Measurements from ENCODE around the gene IARS1.
A peak's percentile ranks its signal among the peaks of the same experiment; 100 is the strongest.

IARS1 gene

DNA sequence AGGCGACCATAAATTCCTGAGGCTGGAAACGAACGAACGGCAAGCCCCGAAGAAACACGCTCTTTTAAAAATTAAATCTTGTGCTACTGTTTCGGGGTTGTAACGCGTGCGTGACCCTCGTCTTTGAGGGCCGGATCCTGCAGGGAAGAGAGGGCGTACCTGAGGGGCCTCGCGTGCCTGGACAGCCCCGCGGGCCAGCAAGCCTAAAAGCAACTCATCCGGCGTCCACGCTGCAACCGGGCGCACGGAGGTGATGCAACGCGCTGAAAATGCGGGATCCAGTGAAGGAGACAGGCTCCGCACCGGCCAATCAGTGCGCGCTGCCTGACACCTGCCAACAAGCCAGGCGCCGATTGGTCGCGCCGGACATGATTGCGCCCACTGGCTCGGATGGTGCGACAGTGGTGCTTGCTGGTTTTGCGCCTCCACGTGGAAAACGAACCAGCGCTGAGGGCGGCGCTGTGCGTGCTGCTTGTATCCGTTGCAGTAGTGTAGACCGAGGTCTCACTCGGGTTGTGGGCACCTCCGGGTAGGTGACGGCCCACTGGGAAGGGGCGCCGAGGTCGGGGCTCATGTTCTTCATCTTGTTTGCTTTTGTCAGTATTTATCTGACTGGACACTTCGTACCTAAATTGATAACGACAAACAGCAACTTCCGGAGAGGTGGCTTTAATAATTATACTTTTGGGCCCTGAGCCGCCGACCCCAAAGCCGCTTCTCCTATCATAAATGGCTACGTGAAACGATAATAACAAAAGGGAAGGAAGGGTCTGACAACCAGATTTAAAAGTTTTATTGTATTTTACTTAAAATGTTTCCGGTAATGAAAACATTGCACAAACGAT lies at the start of gene IARS1:
IARS1 (minus strand) TSS at position 246 of the 845 bp plus-strand sequence. CDS start 4,278 bp downstream, outside the sequence.
- DNase-seq: peak; percentile 99

DNA sequence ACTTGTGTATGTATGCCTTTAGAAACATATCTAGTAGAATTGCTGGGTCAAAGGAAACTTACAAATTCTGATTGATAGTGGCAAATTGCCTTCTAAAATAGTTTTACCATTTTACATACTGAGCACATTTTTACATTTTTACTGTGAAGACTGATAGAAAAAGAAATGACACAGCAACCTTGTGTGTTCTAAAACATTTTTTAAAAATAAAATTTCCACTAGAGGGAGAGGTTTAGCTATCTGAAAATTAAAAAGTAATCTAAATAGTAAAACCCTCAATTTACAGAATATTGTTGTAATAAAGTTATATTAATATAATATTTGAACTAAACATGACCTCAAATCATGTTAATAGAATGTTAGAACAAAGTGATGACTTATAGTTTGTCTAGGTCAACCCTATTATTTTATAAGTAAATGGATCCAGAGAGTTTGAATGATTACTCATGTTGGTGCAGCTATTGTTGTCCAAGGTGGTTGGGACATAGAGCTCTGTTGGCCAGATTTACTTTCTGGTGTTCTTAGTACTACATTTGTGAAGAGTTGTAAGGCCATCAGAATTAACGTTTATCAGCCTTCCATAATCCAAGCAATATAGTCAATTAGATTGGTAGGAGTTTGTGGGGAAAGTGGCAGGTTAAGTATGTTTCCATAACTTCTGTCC lies 49.5 kb upstream of the IARS1 start:
- no peak for DNase-seq

DNA sequence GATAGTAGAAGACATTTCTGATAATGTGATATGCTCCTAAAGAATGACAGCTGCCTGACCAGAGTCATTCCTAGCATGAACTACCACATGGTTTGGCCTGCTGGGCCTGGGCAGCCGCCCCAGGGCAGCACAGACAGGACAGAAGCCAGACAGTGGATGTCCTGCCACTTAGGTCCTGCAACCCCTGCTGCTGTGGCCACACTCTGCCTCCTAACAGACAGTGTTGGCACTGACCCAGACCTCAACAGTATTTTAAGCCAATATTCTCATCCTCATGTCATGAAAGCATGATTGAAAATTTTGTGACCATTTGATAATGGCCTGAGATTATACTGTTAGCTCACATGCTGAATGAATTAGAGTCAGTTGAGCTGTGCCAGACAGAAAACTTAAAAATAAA lies 48.1 kb upstream of the IARS1 start:
- no peak for DNase-seq

DNA sequence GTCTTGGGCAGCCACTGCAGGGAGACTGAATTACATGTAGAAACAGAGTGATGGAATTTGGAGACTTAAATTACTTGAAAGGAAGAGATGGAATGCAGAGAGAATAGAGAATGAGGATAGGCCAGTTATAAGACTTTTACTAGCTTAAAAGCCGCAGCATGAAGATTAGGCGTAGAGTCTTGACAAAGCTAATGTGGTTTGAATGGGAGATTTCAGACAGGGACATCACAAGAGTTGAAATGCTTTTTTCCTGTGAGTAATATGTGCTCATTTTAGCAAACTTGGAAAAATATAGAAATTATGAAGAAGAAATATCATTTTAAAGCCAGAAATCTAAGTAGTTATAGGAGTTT lies 39.8 kb upstream of the IARS1 start:
- DNase-seq: no peak

DNA sequence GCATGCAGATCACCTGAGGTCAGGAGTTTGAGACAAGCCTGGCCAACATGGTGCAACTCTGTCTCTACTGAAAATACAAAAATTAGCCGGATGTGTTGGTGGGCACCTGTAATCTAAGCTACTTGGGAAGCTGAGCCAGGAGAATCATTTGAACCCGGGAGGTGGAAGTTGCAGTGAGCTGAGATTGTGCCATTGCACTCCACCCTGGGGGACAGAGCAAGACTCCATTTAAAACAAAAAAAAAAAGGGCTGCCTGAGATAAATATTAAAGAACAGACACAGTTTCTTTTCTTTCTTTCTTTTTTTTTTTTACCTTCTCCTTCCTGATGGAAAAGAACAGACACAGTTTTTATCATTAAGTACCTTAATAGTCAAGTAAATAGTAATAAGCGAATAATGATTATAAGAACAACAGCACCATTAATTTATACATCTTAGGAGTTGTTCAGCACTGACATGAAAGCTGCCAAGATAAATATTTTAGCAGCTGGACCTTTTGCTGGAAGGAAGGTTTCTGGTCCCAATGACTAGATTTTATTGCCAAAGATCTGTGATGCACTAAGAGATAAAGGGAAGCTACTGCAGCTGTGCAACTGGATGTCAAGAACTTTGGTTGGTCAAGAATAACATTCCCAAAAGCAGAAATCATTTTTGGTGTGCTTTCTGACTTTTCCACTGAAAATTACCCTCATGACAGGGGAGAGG lies 39.2 kb upstream of the IARS1 start:
- DNase-seq: no peak

DNA sequence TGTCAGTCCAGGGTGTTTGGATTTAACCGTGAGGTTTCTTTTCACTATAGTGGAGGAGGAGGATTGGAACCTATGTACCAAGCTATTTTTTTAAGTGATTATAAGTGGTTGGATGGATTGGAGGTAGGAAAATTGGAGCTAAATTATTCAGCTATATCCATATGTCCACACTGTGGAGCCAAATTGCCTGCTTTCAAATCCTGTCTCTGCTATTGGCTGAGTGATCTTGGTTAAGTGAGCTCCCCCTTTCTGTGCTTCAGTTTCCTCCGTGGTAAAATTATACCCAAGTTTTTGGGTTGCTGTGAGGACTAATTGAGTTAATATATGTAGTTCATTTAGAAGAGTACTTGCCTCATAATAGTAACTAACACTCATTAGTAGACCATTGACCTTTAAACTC lies 34.7 kb upstream of the IARS1 start:
- no peak for DNase-seq

DNA sequence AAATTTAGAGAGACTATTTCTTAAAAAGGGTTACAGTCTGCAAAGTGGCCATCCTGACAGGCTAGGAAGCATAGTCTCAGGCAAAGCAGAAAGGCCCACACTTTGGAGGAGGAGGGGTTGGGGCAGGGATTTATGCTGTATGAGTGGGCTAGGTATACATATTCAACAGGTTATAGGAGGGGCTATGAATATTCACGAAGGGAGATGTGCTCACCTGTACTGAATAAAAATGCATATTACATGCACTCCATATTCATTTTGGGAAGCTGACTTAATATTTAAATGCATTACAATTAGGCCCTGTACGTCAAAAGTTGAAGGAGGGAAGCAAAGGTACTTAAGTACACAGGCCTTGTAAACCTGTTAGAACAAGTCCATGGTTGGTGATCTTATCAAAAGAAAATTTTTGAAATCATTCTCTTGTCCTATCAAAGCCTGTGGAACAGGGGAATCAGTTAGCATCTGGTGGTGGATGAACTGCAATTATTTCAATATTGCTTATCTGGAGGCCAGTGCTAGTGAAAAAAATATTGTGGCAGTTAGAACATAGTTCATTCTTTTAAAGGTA lies 33.9 kb upstream of the IARS1 start:
- DNase-seq: no peak

DNA sequence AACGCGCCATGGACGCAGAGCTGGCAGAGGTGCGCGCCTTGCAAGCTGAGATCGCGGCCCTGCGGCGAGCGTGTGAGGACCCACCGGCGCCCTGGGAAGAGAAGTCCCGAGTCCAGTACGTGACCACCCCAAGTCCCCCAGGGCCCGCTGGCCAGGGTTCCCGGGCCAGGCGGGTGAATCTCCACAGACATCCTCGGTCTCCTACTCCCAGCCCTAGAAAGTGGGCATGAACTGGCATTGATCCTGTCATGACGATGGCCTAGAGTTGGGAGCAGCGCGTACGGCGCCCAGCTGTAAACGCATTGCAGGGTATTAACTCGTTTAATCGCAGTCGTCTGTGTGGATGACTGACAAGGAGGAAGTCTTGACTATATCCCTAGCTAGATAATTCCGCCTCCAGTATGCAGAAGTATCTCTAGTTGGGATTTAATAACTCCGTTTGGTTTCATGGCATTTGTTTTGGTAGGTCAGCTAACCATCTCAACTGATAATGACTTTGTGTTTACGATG lies 32.5 kb upstream of the IARS1 start:
- DNase-seq: no peak

DNA sequence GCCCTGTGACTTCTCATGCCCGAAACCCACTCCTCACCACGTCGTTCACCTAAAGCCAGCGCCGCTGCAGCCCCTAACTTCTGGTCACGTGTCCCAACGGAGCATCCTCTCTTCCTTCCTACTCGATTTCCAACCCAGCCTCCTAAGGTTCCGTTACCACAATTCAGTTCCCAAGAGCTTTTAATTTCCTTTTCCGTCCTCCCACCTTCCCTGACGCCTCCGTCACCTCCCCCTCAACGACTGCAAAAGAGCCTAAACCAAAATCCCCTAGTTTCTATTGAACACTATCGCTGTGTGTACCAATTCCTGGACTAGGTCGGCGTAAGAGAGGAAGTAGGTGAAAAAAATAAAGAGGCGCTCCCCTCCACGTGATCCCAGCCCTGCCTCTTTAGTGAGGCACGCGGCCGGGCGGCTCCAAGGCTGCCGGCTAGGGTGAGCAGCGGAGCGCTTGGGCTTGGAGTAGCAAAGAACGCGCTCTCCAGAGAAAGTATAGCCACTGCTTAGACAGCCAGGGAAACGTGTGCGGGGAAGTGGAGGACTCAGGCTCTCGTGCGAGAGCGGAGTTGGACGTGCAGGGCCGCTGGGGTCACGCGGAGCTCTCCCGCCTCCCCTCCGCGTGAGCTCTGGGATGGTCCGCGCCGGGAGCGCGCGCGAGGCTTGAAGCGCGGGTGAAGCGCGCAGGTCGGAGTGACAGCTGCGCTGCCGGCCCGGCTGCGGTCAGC lies 31.9 kb upstream of the IARS1 start, which contains the start of the genes CENPP and NOL8:
CENPP (plus strand) TSS at position 685 of the 722 bp plus-strand sequence.
NOL8 (minus strand) TSS at position 82 of the 722 bp plus-strand sequence. CDS start 1,189 bp downstream, outside the sequence.
- peak; percentile 79 for DNase-seq

DNA sequence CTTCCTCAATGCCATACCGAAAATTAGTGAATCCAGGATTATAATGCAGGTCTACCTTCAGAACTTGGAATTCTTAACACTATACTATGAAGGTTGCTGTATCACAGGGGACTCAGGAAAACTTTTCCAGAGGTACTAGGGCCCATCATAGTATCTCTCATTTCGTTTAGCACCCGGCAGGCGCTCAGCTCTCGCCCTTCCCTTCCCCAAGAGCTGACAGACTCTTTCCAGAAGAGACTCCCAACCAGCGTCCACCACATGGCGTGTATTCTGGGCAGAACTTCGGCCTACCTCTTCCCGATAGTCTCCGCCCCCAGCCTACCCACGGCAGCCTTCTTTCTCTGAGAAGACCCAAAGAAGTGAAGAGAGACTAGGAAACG lies 31.4 kb upstream of the IARS1 start:
- no peak for DNase-seq

DNA sequence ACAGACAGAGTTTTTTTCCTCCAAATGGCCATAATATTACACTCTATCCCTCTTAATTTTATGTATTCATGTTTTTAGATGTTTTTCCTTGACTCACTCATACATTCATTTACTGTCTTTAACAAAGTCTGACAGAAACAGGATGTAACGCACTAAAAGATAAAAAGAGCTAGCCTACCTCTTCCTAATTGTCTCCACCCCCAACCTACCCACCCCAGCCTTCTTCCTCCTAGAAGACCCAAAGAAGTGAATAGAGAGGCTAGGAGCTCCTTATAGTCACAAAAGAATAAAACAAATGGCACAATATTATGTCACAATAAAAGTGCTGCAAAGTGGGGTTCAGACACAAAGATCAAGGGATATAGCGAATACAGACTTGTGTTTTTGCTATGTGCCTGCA lies 30.9 kb upstream of the IARS1 start:
- DNase-seq: no peak

DNA sequence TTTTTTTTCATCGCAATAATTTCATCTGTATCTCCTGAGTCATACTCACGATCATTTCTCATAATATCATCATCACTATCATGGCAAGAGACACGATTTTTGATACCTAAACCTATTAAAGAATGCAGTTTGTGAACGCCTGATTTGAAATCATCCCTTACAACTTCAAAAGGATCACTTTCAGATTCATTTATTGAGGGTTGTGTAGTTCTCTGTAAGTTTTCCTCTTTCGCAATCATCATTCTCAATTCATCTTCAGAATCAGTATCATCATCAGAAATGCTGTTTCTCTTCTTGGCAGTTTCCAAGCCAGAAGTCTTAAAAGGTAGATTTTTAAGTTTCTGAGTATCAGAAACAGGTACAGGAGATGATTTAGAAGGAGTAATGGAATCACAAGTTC lies 22.0 kb upstream of the IARS1 start:
- DNase-seq: no peak

DNA sequence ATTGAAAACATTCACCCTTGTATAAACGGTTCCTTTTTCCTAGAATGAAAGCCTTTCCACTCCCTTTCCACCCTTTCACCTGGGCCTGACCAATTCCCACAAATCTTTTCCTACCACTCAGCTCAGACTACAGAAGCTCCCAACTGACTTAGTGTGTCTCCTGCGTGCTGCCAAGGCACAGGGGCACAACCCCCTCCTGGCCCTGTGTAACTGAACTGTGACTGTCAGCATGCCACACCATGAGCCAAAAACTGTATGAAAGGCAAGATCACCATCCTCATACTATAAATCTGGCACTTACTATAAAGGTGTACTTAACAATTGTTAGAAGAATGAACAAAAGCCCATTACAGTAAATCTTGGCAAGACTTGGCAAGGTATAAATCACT lies 20.1 kb upstream of the IARS1 start:
- DNase-seq: no peak

DNA sequence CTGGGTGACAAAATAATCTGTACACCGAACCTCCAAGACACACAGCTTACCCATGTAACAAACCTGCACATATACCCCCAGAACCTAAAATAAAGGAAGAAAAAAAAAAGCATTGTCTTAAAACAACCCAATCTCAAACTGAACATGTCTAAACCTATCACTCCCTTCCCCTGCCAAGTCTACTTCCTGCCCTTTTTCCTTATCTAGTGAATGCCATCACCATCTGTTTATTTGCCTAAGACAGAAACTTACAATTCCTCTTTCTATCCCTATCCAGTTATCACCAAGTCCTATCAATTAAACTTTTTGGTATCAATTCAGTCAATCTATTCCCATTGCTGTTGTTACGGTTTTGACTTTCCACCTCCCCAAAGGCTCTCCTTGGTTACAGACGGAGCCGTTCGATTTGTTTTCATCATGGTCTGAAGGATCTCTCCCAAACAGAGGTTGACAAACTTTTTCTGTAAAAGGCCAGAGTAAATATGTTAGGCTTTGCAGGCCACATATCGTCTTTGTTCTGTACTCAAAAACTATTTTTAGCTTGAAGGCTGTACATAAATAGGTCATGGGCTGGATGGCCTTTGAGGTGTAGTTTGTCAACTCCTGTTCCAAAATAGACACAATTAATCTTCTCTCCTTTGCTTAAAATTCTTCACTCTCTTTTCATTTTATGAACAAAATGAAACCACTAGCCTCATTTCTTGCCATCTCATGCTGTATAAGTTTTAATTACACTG lies 19.6 kb upstream of the IARS1 start:
- DNase-seq: no peak

DNA sequence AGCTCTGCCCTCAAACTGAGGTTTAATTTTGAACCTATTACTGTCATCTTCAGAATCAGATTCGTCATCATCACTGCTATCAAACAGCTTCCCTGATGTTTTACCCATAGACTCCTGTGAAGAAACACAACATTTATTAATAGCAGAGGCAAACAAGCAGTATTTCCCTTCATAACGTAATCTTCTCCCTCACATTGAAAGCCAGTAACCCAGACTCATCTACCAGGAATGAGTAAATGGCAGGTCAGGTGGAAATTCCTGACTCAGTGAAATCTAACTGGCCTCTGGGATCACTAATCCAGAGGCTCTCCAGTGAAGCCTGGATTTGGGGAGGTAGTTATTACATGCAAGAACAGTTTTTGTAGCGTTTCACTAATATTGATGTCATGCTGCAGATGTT lies 17.1 kb upstream of the IARS1 start:
- no peak for DNase-seq

DNA sequence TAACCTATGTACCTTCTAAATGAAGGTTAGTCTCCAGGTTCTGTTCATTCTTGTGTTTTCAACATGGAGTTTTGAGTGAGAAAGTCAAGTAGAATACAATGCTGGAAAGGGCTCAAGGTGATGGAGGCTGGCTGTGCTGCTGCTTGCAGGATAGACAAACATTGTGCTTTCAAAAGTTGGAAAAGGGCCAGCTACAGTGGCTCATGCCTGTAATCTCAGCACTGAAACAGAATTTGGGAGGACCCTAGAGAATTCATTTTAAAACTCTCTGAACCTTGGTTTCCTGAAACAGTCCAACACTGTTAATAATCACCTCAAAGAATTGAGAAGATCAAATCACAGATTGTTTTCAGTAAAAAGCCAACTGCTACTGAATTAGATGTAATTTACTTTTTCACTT lies 15.4 kb upstream of the IARS1 start:
- DNase-seq: no peak

DNA sequence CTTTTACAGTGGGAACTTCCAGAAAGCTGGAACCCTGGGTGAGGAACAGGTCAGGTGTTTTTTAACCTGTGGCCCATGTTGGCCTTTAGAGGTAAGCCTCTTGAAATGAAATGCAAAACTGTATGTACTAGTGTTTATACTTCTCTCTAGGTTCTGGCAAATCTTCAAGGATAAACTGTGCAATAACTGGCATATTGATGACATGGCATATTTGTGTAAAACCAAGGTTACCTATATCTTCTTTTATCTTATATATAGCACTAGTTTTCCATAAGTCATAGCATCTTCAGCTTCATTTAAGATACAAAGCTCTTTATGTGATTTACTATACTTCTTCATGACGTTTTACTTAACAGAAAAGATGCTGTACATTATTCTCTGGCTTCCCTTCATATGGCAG lies 7.4 kb upstream of the IARS1 start:
- DNase-seq: no peak

DNA sequence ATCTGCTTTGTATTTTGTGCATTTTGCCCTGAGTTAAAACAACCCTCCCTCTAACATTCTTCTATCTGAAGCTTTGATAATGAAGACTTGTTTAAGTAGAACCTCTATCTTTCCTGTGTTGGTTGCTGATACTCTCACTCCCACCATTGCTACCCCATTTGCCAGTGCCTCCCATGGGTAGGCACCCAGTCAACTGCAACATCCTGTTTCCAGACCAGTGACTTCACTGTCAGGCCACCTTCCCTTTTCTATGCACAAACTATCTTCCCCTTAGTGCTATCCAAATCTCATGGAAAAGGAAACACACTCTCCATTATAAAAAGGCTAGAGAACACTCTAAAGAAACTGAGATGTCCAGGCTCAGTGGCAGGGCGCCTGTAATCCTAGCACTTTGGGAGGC lies 5.6 kb upstream of the IARS1 start:
- DNase-seq: no peak

DNA sequence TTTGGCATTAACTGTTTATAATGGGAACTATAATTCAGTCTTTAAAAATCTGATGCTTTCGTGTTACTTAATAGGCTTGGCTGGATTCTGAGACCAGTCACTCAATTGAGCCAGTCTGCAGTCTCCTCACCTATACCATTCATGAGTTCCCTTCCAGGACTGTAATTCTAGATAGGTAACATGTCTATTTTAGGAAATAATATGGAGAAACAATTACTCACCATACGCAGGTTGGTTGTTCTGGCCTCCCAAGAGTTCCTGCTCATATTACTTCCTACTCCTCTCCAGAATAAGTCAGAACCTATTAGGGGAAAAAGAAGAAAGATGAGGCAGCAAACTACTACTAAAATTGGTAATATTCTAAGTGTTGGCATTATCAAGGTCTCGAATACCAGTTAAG lies 4.5 kb upstream of the IARS1 start:
- no peak for DNase-seq

DNA sequence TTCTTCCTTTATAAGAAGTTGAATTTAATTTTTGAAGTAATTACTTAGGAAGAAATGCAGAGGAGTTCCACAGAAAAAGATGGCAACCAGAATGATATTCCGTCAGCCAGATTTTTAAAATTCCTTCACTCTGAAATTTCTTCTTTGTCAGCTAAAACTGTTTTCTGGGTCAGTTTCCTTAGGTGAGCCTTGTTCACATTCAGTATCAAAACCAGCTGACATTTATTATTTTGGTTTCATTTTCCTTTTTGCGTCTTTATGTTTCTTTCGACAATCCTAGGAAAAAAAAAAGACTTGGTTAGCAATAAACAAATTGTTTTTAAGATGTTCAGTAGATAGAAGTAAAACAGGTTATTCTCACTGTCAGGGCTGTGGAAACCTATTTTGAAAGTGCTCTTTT lies 4.1 kb upstream of the IARS1 start:
- DNase-seq: no peak

DNA sequence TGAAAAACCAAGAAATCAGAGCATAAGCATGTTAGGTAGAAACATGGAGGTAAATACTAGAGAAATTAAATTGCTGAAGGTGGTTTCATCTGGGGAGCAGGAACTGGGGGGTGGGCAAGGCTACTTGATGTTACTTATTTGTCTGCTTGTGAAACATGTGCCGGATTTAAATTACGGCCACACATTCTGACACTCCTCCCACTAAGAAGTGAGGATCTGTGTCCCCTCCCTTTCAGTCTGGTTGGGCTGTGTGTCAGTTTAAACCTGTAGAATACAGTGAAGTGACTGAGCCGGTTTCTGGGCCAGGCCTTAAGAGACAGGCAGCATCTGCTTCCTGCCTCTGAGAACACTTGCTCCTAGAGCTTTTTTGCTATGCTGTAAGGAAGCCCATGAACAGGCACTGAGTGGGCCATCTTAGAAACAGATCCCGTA lies 2.3 kb upstream of the IARS1 start:
- DNase-seq: no peak
